Adrenal gland (tissue), 5 donors: ENCODE results near the gene ARHGAP10.

Experiments used
- CTCF ChIP-seq, 6 experiments: fragments of 450-650 bp in 4 of 6; fragments of 200-600 bp in 2 of 6; sonication (generic) in 1 of 6; IDR thresholded peaks; 1 replicate in 5 of 6; 2 replicates in 1 of 6; pipeline versions ENCODE4 v1.5.1 to v1.8.0; 2016 to 2021; ENCODE audit warnings: antibody characterized with exemption in 6 of 6, mild to moderate bottlenecking in 2 of 6, moderate library complexity in 1 of 6
- POLR2A ChIP-seq, 2 donors: fragments of 450-650 bp; IDR thresholded peaks; one replicate each; pipeline ENCODE4 v1.6.1; 2017; ENCODE audit warnings: antibody characterized with exemption in 2 of 2, mild to moderate bottlenecking in 2 of 2, moderate library complexity in 1 of 2
- donor health status: DM: no; HTN: no; CAD: no.

DNA sequence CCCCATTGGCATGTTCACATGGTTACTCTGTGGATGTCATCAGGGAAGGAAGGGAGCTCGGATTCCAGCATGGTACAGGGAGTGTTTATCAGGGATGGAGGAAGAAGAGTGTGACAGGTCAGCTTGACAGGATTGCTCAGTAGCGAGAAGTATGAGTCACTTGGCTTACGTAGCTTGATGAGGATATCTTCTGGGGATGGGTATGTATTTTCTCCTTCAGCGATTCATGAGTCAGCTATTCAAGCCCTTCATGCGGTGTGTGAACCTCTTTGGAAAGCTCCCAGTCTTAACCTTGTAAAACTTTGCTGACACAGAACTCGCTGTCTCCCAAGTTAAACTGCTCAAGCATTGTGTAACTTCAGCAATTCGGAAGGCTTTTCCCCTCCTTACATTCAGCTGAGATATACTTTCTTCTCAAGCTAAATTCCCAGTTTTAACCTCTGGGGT, 275.4 kb downstream of the ARHGAP10 start:
- no peak for TF ChIP-seq CTCF (IDR thresholded peaks at IDR 0.05)
- no peak for TF ChIP-seq POLR2A (IDR thresholded peaks at IDR 0.05)
